A549 (cell line): Measurements from ENCODE around the gene KIF1B. TPM values are rescaled to one million over a fixed set of nuclear protein-coding genes. Genes with fewer than 3 reads are reported as not detected.

Experiments used
- ATAC-seq, 2 experiments: fragments of 200-7000 bp in 1 of 2; fragments of >200 bp in 1 of 2; cut with Nextera tagmentation in 1 of 2; cut with Tn5 transposase in 1 of 2; 3 replicates each; pipeline versions ENCODE4 v1.8.0 to v1.9.1; 2018 to 2020; ENCODE audit warnings: mild to moderate bottlenecking in 1 of 2, moderate library complexity in 1 of 2
- CTCF ChIA-PET: fragments of 300-600 bp; sonication (Branson Sonifier 250); formaldehyde crosslinking; extraction: SDS; loops from one replicate; lab custom pipeline; 2021; ENCODE audit warnings: antibody characterized with exemption, inconsistent platforms; lab: Yijun Ruan, JAX
- POLR2A ChIA-PET: fragments of 350-600 bp; formaldehyde crosslinking; extraction: SDS; loops from one replicate; lab custom pipeline; 2021; ENCODE audit warnings: antibody characterized with exemption, inconsistent platforms; lab: Yijun Ruan, JAX
- DNase-seq, 2 experiments: peaks; one replicate each; pipeline versions ENCODE4 v3.0.0 to v3.0.0-alpha.2; 2011 to 2016; ENCODE audit warnings: low read depth in 1 of 2, low spot score in 1 of 2
- FAIRE-seq: peaks from 2 replicates; lab custom pipeline; 2011; peaks lifted over from hg19 to GRCh38; lab: Jason Lieb, UNC
- H3K27ac ChIP-seq, 2 experiments: fragments of >200 bp; sonication (Bioruptor Twin); formaldehyde crosslinking; 3 replicates each; pipeline ENCODE4 v1.5.1; 2016 to 2017
- H3K4me1 ChIP-seq: fragments of >200 bp; sonication (Bioruptor Twin); formaldehyde crosslinking; 3 replicates; pipeline ENCODE4 v1.6.1; 2016
- H3K4me2 ChIP-seq: fragments of >200 bp; sonication (Bioruptor Twin); formaldehyde crosslinking; 3 replicates; pipeline ENCODE4 v1.6.1; 2016
- H3K4me3 ChIP-seq: fragments of >200 bp; sonication (Bioruptor Twin); formaldehyde crosslinking; 3 replicates; pipeline ENCODE4 v1.5.1; 2016
- H3K9me3 ChIP-seq: fragments of >200 bp; sonication (Bioruptor Twin); formaldehyde crosslinking; 3 replicates; pipeline ENCODE4 v1.6.1; 2016
- CBX2 ChIP-seq: fragments of 200-600 bp; sonication (generic); IDR thresholded peaks from 2 replicates; pipeline ENCODE4 v1.6.1; 2016; ENCODE audit warnings: low read depth, mild to moderate bottlenecking, borderline replicate concordance
- CBX8 ChIP-seq: fragments of 200-600 bp; sonication (generic); IDR thresholded peaks from 2 replicates; pipeline ENCODE4 v1.6.1; 2016
- GATA3 ChIP-seq: IDR thresholded peaks from 2 replicates; pipeline ENCODE4 v1.6.1; 2012; ENCODE audit warnings: borderline replicate concordance
- HES2 ChIP-seq: fragments of >200 bp; sonication (Bioruptor Twin); formaldehyde crosslinking; IDR thresholded peaks from 2 replicates; pipeline ENCODE4 v1.6.1; 2016
- HEYL ChIP-seq: fragments of 250-450 bp; sonication (Bioruptor Pico); IDR thresholded peaks from 2 replicates; pipeline ENCODE4 v1.8.0; 2021; ENCODE audit warnings: mild to moderate bottlenecking, moderate library complexity
- HMGXB4 ChIP-seq: fragments of 250-450 bp; sonication (Bioruptor Pico); IDR thresholded peaks from 2 replicates; pipeline ENCODE4 v1.5.0; 2021; ENCODE audit warnings: mild to moderate bottlenecking, moderate library complexity, borderline replicate concordance
- JUNB ChIP-seq: fragments of >200 bp; sonication (Bioruptor Twin); formaldehyde crosslinking; IDR thresholded peaks from 2 replicates; pipeline ENCODE4 v1.6.1; 2016
- KDM5A ChIP-seq: fragments of 200-600 bp; sonication (generic); IDR thresholded peaks from 2 replicates; pipeline ENCODE4 v1.6.1; 2016; ENCODE audit warnings: antibody characterized with exemption, mild to moderate bottlenecking
- MAFK ChIP-seq: fragments of 450-650 bp; IDR thresholded peaks from 2 replicates; pipeline ENCODE4 v1.6.1; 2014; ENCODE audit not compliant: partially characterized antibody
- MAZ ChIP-seq: fragments of 150-350 bp; IDR thresholded peaks from 2 replicates; pipeline ENCODE4 v1.6.1; 2014; ENCODE audit warnings: antibody characterized with exemption, low read depth, low read length, borderline replicate concordance
- NR3C1 ChIP-seq: fragments of >200 bp; sonication (Bioruptor Twin); formaldehyde crosslinking; IDR thresholded peaks from 3 replicates; pipeline ENCODE4 v1.6.1; 2017
- POLR2AphosphoS2 ChIP-seq: conservative IDR thresholded peaks from 2 replicates; pipeline ENCODE4 v1.6.1; 2012; ENCODE audit warnings: low read length, improper control_type of control experiment, inconsistent platforms
- RCOR1 ChIP-seq: fragments of 150-350 bp; IDR thresholded peaks from 2 replicates; pipeline ENCODE4 v1.6.1; 2014; ENCODE audit warnings: antibody characterized with exemption, low read length, low read depth
- REST ChIP-seq: fragments of 200-600 bp; sonication (generic); IDR thresholded peaks from 2 replicates; pipeline ENCODE4 v1.6.1; 2016; ENCODE audit warnings: antibody characterized with exemption, mild to moderate bottlenecking, moderate library complexity
- RNF2 ChIP-seq: fragments of 200-600 bp; sonication (generic); IDR thresholded peaks from 2 replicates; pipeline ENCODE4 v1.6.1; 2016; ENCODE audit warnings: low read depth, mild to moderate bottlenecking, antibody characterized with exemption, moderate library complexity, borderline replicate concordance
- SREBF2 ChIP-seq: fragments of 450-650 bp; IDR thresholded peaks from 2 replicates; pipeline ENCODE4 v1.6.1; 2014; ENCODE audit warnings: mild to moderate bottlenecking, moderate library complexity
- WGBS: methylation state at CpG from one replicate; pipeline ENCODE4 v1.1.6; 2017; ENCODE audit errors: missing lambda C conversion rate; 5-methylcytosine and 5-hydroxymethylcytosine counted together
- polyA plus RNA-seq, 4 experiments: library from polyadenylated mRNA; depleted of rRNA in 3 of 4; stranded (reverse); fragments of >200 nt; fragmentation: RNase III in 1 of 4; extraction: RNeasy Plus Mini Kit Qiagen cat#74134 plus additional on column Dnase treatment in 1 of 4; gene quantifications; 2 replicates in 3 of 4; 3 replicates in 1 of 4; pipeline ENCODE4 v1.2.3, GENCODE V29; 2011 to 2017
- TF ChIP-seq, protein P1 (sequence below): fragments of 250-450 bp; sonication (Bioruptor Pico); IDR thresholded peaks from 2 replicates; pipeline ENCODE4 v1.5.0; 2020; ENCODE audit warnings: low read depth, mild to moderate bottlenecking, moderate library complexity
- TF ChIP-seq, protein P2 (sequence below): fragments of 150-350 bp; IDR thresholded peaks from 2 replicates; pipeline ENCODE4 v1.6.1; 2014; ENCODE audit warnings: low read depth, mild to moderate bottlenecking, low read length

KIF1B gene
- polyA plus RNA-seq, 2 of the 4 experiments (the other 2 are of a cell fraction): 9.8 to 18.3 TPM

DNA sequence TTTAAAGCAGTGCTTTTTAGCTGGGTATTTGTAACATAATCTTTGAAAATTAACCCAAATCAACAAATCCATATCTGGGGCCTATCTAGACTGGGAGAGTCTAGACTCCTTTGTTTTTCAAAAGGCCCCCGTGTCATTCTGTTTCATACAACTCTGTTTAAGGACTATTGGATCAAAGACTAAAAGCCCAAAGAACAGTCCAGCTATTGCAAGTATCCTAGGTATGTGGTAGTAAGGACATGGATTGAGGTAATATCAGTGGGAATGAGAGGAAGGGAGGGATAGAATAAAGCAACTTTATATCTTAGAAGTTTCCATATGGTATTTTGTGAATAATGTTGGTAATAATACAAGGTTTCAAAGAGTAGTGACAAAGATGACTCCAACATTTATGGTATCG lies 18.2 kb downstream of the KIF1B start:
- WGBS: 88% methylated on average over 2 of the region's 2 CpGs
- Histone ChIP-seq H3K4me2 (no peak overlapping the region), H3K4me1 (no peaks in the 10 kb centered on the region), H3K27ac (no peak overlapping the region), H3K9me3 (no peaks in the 10 kb centered on the region), H3K4me3 (no peak overlapping the region)
- TF ChIP-seq REST: no peak
- no peak for TF ChIP-seq RNF2
- TF ChIP-seq MAFK: no peak
- TF ChIP-seq, protein P1, sequence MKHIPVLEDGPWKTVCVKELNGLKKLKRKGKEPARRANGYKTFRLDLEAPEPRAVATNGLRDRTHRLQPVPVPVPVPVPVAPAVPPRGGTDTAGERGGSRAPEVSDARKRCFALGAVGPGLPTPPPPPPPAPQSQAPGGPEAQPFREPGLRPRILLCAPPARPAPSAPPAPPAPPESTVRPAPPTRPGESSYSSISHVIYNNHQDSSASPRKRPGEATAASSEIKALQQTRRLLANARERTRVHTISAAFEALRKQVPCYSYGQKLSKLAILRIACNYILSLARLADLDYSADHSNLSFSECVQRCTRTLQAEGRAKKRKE: no peak
- TF ChIP-seq KDM5A: no peak
- no peak for TF ChIP-seq POLR2AphosphoS2
- TF ChIP-seq HEYL: no peak
- no peak for TF ChIP-seq CBX2
- no peak for TF ChIP-seq RCOR1
- TF ChIP-seq, protein P2, sequence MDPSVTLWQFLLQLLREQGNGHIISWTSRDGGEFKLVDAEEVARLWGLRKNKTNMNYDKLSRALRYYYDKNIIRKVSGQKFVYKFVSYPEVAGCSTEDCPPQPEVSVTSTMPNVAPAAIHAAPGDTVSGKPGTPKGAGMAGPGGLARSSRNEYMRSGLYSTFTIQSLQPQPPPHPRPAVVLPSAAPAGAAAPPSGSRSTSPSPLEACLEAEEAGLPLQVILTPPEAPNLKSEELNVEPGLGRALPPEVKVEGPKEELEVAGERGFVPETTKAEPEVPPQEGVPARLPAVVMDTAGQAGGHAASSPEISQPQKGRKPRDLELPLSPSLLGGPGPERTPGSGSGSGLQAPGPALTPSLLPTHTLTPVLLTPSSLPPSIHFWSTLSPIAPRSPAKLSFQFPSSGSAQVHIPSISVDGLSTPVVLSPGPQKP: no peak
- TF ChIP-seq NR3C1: no peak
- no peak for TF ChIP-seq SREBF2
- no peak for TF ChIP-seq CBX8
- no peak for TF ChIP-seq HES2
- TF ChIP-seq GATA3: no peak
- TF ChIP-seq JUNB: no peak
- no peak for TF ChIP-seq HMGXB4
- ChIA-PET POLR2A (no interaction called here), CTCF (interaction anchor here (1.0 to 1.3 kb wide), 2 partner anchors 11 to 454 kb away, joined by 3 to 6 read pairs; no protein-coding TSS in a partner anchor)
- DNase-seq (no peak), ATAC-seq (no peak), FAIRE-seq (no peak)

DNA sequence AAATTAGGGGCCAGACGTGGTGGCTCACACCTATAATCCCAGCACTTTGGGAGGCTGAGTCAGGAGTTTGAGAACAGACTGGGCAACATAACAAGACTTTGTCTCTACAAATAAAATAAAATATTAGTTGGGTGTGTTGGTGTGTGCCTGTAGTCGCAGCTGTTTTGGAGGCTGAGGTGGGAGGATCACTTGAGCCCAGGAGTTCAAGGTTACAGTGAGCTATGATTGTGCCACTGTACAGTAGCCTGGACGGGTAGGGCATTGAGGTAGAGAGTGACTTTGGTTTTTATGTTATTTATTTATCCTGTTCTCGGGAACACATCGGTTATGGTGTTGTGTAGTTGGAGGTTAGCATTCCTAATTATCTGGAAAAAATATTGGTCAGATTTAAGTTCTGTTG lies 19.5 kb downstream of the KIF1B start:
- Histone ChIP-seq H3K4me1 (no peaks in the 10 kb centered on the region), H3K9me3 (no peaks in the 10 kb centered on the region), H3K4me3 (no peak overlapping the region), H3K4me2 (no peak overlapping the region), H3K27ac (no peak overlapping the region)
- TF ChIP-seq MAFK (no peak), MAZ (no peak)
- ATAC-seq: no peak
- 91% methylated on average over 5 of the region's 5 CpGs for WGBS
- DNase-seq: no peak
- ChIA-PET POLR2A (no interaction called here), CTCF (interaction anchor here (0.7 kb wide), 1 partner anchor 343 kb away, joined by 3 read pairs; no protein-coding TSS in a partner anchor)
- FAIRE-seq: no peak
